ENCODE data around the gene ZFYVE19.

DNA sequence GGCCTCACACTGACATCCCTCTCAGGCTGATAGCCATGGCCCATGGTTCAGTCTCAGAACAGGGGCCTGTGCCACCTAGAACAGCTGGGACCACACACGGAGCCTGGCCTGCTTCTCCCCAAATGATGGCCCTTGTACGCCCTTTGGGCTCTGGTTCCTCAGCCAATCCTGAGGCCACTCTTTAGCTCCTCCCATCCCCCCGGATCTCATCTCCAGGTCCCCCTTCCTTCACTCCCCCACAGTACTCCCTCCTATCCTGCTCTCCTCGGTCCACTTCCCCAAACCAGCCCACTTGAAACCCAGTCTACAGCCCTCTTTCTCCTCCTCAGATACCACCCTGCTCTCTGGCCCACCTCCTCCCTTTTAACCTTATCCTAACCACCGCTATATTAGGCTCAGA, 17.8 kb upstream of the ZFYVE19 start:
- TF ChIP-seq EZH2phosphoT487 (IDR thresholded peaks at IDR 0.05; ENCODE audit: borderline replicate concordance) = no peak
- TF ChIP-seq, protein P1, sequence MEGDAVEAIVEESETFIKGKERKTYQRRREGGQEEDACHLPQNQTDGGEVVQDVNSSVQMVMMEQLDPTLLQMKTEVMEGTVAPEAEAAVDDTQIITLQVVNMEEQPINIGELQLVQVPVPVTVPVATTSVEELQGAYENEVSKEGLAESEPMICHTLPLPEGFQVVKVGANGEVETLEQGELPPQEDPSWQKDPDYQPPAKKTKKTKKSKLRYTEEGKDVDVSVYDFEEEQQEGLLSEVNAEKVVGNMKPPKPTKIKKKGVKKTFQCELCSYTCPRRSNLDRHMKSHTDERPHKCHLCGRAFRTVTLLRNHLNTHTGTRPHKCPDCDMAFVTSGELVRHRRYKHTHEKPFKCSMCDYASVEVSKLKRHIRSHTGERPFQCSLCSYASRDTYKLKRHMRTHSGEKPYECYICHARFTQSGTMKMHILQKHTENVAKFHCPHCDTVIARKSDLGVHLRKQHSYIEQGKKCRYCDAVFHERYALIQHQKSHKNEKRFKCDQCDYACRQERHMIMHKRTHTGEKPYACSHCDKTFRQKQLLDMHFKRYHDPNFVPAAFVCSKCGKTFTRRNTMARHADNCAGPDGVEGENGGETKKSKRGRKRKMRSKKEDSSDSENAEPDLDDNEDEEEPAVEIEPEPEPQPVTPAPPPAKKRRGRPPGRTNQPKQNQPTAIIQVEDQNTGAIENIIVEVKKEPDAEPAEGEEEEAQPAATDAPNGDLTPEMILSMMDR (conservative IDR thresholded peaks at IDR 0.05; ENCODE audit: low read length) = no peak

All from Loucy (cell line).